GM23338 (cell line): ENCODE results near the gene C4BPA.

Experiments used
- CREB1 ChIP-seq: fragments of 250-450 bp; sonication (Bioruptor Pico); IDR thresholded peaks from 2 replicates; pipeline ENCODE4 v1.5.0; 2020; ENCODE audit warnings: low read depth, mild to moderate bottlenecking, moderate library complexity
- EZH2 ChIP-seq: fragments of 200-600 bp; sonication (generic); IDR thresholded peaks from one replicate; pipeline ENCODE4 v1.8.0; 2017; ENCODE audit warnings: antibody characterized with exemption, mild to moderate bottlenecking, low read depth; ENCODE audit not compliant: unreplicated experiment
- EZH2phosphoT487 ChIP-seq: fragments of 200-600 bp; sonication (generic); IDR thresholded peaks from one replicate; pipeline ENCODE4 v1.8.1; 2018; ENCODE audit warnings: antibody characterized with exemption; ENCODE audit not compliant: unreplicated experiment
- JUNB ChIP-seq: IDR thresholded peaks from one replicate; pipeline ENCODE4 v1.6.1; 2016; ENCODE audit warnings: antibody characterized with exemption; ENCODE audit not compliant: unreplicated experiment
- NANOG ChIP-seq: IDR thresholded peaks from 2 replicates; pipeline ENCODE4 v1.6.1; 2016; ENCODE audit warnings: antibody characterized with exemption, borderline replicate concordance
- POLR2AphosphoS5 ChIP-seq: IDR thresholded peaks from 2 replicates; pipeline ENCODE4 v1.6.1; 2016; ENCODE audit warnings: antibody characterized with exemption, low read depth
- STAT1 ChIP-seq: IDR thresholded peaks from one replicate; pipeline ENCODE4 v1.6.1; 2016; ENCODE audit warnings: antibody characterized with exemption; ENCODE audit not compliant: unreplicated experiment
- ZNF114 ChIP-seq: fragments of 250-450 bp; sonication (Bioruptor Pico); IDR thresholded peaks from 2 replicates; pipeline ENCODE4 v1.5.0; 2020; ENCODE audit warnings: mild to moderate bottlenecking, moderate library complexity
- TF ChIP-seq, protein P1 (sequence below), 2 experiments: fragments of 200-600 bp in 1 of 2; sonication (generic) in 1 of 2; conservative IDR thresholded peaks; 2 replicates each; pipeline versions ENCODE4 v1.5.1 to v1.6.1; 2016 to 2017; ENCODE audit warnings: antibody characterized with exemption in 2 of 2, low read depth in 2 of 2, mild to moderate bottlenecking in 2 of 2, moderate library complexity in 1 of 2
- TF ChIP-seq, protein P2 (sequence below): IDR thresholded peaks from one replicate; pipeline ENCODE4 v1.6.1; 2018; ENCODE audit warnings: antibody characterized with exemption; ENCODE audit not compliant: unreplicated experiment
- TF ChIP-seq, protein P3 (sequence below): fragments of 250-450 bp; sonication (Bioruptor Pico); IDR thresholded peaks from 2 replicates; pipeline ENCODE4 v1.5.0; 2020; ENCODE audit warnings: mild to moderate bottlenecking, moderate library complexity
- TF ChIP-seq, protein P4 (sequence below): IDR thresholded peaks from 2 replicates; pipeline ENCODE4 v1.6.1; 2016; ENCODE audit warnings: antibody characterized with exemption

DNA sequence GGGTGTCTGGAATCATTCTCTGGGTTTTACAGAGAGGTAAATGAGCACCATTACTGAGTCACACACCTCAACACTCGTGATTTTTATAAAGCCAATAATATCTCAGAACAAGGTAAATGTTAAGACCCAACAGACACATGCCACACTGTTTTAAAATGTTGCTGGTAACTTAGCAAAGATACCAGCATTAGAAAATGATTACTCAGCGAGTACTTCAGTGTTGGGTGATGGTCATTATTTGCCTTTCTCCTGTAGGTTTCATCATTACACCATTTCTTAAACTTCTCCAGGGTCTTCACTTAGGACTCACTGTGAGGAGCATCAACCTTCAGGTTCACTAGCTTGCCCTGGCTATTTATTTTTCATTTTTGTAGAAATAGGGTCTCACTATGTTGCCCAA is 22.2 kb upstream of the C4BPA start:
- TF ChIP-seq, protein P1, sequence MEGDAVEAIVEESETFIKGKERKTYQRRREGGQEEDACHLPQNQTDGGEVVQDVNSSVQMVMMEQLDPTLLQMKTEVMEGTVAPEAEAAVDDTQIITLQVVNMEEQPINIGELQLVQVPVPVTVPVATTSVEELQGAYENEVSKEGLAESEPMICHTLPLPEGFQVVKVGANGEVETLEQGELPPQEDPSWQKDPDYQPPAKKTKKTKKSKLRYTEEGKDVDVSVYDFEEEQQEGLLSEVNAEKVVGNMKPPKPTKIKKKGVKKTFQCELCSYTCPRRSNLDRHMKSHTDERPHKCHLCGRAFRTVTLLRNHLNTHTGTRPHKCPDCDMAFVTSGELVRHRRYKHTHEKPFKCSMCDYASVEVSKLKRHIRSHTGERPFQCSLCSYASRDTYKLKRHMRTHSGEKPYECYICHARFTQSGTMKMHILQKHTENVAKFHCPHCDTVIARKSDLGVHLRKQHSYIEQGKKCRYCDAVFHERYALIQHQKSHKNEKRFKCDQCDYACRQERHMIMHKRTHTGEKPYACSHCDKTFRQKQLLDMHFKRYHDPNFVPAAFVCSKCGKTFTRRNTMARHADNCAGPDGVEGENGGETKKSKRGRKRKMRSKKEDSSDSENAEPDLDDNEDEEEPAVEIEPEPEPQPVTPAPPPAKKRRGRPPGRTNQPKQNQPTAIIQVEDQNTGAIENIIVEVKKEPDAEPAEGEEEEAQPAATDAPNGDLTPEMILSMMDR (conservative IDR thresholded peaks at IDR 0.05; ENCODE audit: low read depth in 2 of 2) = no peak
- TF ChIP-seq, protein P2, sequence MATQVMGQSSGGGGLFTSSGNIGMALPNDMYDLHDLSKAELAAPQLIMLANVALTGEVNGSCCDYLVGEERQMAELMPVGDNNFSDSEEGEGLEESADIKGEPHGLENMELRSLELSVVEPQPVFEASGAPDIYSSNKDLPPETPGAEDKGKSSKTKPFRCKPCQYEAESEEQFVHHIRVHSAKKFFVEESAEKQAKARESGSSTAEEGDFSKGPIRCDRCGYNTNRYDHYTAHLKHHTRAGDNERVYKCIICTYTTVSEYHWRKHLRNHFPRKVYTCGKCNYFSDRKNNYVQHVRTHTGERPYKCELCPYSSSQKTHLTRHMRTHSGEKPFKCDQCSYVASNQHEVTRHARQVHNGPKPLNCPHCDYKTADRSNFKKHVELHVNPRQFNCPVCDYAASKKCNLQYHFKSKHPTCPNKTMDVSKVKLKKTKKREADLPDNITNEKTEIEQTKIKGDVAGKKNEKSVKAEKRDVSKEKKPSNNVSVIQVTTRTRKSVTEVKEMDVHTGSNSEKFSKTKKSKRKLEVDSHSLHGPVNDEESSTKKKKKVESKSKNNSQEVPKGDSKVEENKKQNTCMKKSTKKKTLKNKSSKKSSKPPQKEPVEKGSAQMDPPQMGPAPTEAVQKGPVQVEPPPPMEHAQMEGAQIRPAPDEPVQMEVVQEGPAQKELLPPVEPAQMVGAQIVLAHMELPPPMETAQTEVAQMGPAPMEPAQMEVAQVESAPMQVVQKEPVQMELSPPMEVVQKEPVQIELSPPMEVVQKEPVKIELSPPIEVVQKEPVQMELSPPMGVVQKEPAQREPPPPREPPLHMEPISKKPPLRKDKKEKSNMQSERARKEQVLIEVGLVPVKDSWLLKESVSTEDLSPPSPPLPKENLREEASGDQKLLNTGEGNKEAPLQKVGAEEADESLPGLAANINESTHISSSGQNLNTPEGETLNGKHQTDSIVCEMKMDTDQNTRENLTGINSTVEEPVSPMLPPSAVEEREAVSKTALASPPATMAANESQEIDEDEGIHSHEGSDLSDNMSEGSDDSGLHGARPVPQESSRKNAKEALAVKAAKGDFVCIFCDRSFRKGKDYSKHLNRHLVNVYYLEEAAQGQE = no peak
- TF ChIP-seq EZH2phosphoT487 = no peak
- TF ChIP-seq EZH2 = no peak
- no peak for TF ChIP-seq JUNB
- TF ChIP-seq POLR2AphosphoS5 = no peak
- TF ChIP-seq CREB1 (CRISPR knock-in tag) = no peak
- no peak for TF ChIP-seq NANOG
- no peak for TF ChIP-seq STAT1
- TF ChIP-seq ZNF114 (CRISPR knock-in tag) = no peak
- TF ChIP-seq, protein P3, sequence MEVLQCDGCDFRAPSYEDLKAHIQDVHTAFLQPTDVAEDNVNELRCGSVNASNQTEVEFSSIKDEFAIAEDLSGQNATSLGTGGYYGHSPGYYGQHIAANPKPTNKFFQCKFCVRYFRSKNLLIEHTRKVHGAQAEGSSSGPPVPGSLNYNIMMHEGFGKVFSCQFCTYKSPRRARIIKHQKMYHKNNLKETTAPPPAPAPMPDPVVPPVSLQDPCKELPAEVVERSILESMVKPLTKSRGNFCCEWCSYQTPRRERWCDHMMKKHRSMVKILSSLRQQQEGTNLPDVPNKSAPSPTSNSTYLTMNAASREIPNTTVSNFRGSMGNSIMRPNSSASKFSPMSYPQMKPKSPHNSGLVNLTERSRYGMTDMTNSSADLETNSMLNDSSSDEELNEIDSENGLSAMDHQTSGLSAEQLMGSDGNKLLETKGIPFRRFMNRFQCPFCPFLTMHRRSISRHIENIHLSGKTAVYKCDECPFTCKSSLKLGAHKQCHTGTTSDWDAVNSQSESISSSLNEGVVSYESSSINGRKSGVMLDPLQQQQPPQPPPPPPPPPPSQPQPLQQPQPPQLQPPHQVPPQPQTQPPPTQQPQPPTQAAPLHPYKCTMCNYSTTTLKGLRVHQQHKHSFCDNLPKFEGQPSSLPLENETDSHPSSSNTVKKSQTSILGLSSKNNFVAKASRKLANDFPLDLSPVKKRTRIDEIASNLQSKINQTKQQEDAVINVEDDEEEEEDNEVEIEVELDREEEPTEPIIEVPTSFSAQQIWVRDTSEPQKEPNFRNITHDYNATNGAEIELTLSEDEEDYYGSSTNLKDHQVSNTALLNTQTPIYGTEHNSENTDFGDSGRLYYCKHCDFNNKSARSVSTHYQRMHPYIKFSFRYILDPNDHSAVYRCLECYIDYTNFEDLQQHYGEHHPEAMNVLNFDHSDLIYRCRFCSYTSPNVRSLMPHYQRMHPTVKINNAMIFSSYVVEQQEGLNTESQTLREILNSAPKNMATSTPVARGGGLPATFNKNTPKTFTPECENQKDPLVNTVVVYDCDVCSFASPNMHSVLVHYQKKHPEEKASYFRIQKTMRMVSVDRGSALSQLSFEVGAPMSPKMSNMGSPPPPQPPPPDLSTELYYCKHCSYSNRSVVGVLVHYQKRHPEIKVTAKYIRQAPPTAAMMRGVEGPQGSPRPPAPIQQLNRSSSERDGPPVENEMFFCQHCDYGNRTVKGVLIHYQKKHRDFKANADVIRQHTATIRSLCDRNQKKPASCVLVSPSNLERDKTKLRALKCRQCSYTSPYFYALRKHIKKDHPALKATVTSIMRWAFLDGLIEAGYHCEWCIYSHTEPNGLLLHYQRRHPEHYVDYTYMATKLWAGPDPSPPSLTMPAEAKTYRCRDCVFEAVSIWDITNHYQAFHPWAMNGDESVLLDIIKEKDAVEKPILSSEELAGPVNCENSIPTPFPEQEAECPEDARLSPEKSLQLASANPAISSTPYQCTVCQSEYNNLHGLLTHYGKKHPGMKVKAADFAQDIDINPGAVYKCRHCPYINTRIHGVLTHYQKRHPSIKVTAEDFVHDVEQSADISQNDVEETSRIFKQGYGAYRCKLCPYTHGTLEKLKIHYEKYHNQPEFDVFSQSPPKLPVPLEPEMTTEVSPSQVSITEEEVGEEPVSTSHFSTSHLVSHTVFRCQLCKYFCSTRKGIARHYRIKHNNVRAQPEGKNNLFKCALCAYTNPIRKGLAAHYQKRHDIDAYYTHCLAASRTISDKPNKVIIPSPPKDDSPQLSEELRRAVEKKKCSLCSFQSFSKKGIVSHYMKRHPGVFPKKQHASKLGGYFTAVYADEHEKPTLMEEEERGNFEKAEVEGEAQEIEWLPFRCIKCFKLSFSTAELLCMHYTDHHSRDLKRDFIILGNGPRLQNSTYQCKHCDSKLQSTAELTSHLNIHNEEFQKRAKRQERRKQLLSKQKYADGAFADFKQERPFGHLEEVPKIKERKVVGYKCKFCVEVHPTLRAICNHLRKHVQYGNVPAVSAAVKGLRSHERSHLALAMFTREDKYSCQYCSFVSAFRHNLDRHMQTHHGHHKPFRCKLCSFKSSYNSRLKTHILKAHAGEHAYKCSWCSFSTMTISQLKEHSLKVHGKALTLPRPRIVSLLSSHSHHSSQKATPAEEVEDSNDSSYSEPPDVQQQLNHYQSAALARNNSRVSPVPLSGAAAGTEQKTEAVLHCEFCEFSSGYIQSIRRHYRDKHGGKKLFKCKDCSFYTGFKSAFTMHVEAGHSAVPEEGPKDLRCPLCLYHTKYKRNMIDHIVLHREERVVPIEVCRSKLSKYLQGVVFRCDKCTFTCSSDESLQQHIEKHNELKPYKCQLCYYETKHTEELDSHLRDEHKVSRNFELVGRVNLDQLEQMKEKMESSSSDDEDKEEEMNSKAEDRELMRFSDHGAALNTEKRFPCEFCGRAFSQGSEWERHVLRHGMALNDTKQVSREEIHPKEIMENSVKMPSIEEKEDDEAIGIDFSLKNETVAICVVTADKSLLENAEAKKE (CRISPR knock-in tag) = no peak
- TF ChIP-seq, protein P4, sequence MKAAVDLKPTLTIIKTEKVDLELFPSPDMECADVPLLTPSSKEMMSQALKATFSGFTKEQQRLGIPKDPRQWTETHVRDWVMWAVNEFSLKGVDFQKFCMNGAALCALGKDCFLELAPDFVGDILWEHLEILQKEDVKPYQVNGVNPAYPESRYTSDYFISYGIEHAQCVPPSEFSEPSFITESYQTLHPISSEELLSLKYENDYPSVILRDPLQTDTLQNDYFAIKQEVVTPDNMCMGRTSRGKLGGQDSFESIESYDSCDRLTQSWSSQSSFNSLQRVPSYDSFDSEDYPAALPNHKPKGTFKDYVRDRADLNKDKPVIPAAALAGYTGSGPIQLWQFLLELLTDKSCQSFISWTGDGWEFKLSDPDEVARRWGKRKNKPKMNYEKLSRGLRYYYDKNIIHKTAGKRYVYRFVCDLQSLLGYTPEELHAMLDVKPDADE = no peak
